Activated CD4-positive, alpha-beta T cell treated with anti-CD3 and anti-CD28 coated beads, Interleukin-2, amount 10 ng/mL, durations not matched to agents 7 days and 5 days (primary cell): ENCODE results near the gene ZBTB21. TPM values are rescaled to one million over a fixed set of nuclear protein-coding genes. Genes with fewer than 3 reads are reported as not detected.

Source experiments
- CTCF ChIA-PET: fragments of 350-600 bp; sonication (Branson Sonifier 250); formaldehyde crosslinking; loops from one replicate; lab custom pipeline; 2021; ENCODE audit warnings: antibody characterized with exemption; lab: Charles Lee
- POLR2A ChIA-PET: fragments of 350-600 bp; sonication (Branson Sonifier 250); formaldehyde crosslinking; loops from one replicate; lab custom pipeline; 2021; ENCODE audit warnings: antibody characterized with exemption; lab: Charles Lee
- DNase-seq: peaks from one replicate; pipeline ENCODE4 v3.0.0-alpha.2; 2020
- H3K27ac Mint-ChIP-seq: one replicate; pipeline ENCODE4 v1.8.0; 2021; ENCODE audit warnings: mild to moderate bottlenecking, moderate library complexity, mixed read lengths
- H3K27me3 Mint-ChIP-seq: one replicate; pipeline ENCODE4 v1.8.0; 2021; ENCODE audit warnings: mixed read lengths
- H3K36me3 Mint-ChIP-seq: one replicate; pipeline ENCODE4 v1.8.0; 2021; ENCODE audit warnings: low read depth, mixed read lengths
- H3K4me1 Mint-ChIP-seq: one replicate; pipeline ENCODE4 v1.8.0; 2021; ENCODE audit warnings: mixed read lengths
- H3K4me3 Mint-ChIP-seq: one replicate; pipeline ENCODE4 v1.8.0; 2021; ENCODE audit warnings: mild to moderate bottlenecking, moderate library complexity, mixed read lengths
- H3K9me3 Mint-ChIP-seq: one replicate; pipeline ENCODE4 v1.8.0; 2021; ENCODE audit warnings: mixed read lengths
- total RNA-seq, 2 experiments: library from RNA; stranded (reverse); gene quantifications; one replicate each; pipeline ENCODE4 v1.2.3, GENCODE V29; 2021

Gene ZBTB21
- total RNA-seq, 2 experiments from 2014 or later = 22.1 to 22.6 TPM

GRCh38 chr21:42010507-42011495, 641 bp upstream of the ZBTB21 start:
- ChIA-PET CTCF (interaction anchor here (1.3 kb wide), 1 partner anchor 96 kb away, joined by 3 read pairs; no protein-coding TSS in a partner anchor), POLR2A (interaction anchor here (0.5 kb wide), 1 partner anchor 161 kb away, joined by 3 read pairs; no protein-coding TSS in a partner anchor)
- H3K27ac Mint-ChIP-seq = peak overlapping the region; percentile 86
- peaks cover 21% of the 10 kb centered on the region for H3K4me1 Mint-ChIP-seq
- H3K27me3 Mint-ChIP-seq = peaks cover 16% of the 10 kb centered on the region
- H3K4me3 Mint-ChIP-seq = peak overlapping the region; percentile 97
- H3K9me3 Mint-ChIP-seq = peaks cover 7% of the 10 kb centered on the region
- DNase-seq = peak; percentile 25
- peaks cover 15% of the 10 kb centered on the region for H3K36me3 Mint-ChIP-seq

GRCh38 chr21:42009018-42009830, 936 bp downstream of the ZBTB21 start:
- peak; percentile 45 for DNase-seq
- ChIA-PET CTCF (no interaction called here), POLR2A (no interaction called here)
- peaks cover 15% of the 10 kb centered on the region for H3K36me3 Mint-ChIP-seq
- peaks cover 28% of the 10 kb centered on the region for H3K4me1 Mint-ChIP-seq
- H3K27ac Mint-ChIP-seq = peak overlapping the region; percentile 81
- no peaks in the 10 kb centered on the region for H3K9me3 Mint-ChIP-seq
- H3K27me3 Mint-ChIP-seq = peaks cover 16% of the 10 kb centered on the region
- peak overlapping the region; percentile 78 for H3K4me3 Mint-ChIP-seq

GRCh38 chr21:42007356-42007940, 2.7 kb downstream of the ZBTB21 start:
- DNase-seq = no peak
- no peak overlapping the region for H3K4me3 Mint-ChIP-seq
- peaks cover 17% of the 10 kb centered on the region for H3K36me3 Mint-ChIP-seq
- no peaks in the 10 kb centered on the region for H3K9me3 Mint-ChIP-seq
- no peak overlapping the region for H3K27ac Mint-ChIP-seq
- H3K4me1 Mint-ChIP-seq = peaks cover 39% of the 10 kb centered on the region
- H3K27me3 Mint-ChIP-seq = peaks cover 9% of the 10 kb centered on the region
- CTCF ChIA-PET = no interaction called here
- POLR2A ChIA-PET = no interaction called here

- H3K4me1 Mint-ChIP-seq = peaks cover 44% of the 10 kb centered on the region
- peaks cover 21% of the 10 kb centered on the region for H3K36me3 Mint-ChIP-seq
- peaks cover 2% of the 10 kb centered on the region for H3K27me3 Mint-ChIP-seq
- no peak overlapping the region for H3K27ac Mint-ChIP-seq
- no peak for DNase-seq
- no peak overlapping the region for H3K4me3 Mint-ChIP-seq
- H3K9me3 Mint-ChIP-seq = no peaks in the 10 kb centered on the region
- ChIA-PET POLR2A (no interaction called here), CTCF (no interaction called here)
Measured at GRCh38 chr21:42006765-42007164, 3.4 kb downstream of the ZBTB21 start.

DNA sequence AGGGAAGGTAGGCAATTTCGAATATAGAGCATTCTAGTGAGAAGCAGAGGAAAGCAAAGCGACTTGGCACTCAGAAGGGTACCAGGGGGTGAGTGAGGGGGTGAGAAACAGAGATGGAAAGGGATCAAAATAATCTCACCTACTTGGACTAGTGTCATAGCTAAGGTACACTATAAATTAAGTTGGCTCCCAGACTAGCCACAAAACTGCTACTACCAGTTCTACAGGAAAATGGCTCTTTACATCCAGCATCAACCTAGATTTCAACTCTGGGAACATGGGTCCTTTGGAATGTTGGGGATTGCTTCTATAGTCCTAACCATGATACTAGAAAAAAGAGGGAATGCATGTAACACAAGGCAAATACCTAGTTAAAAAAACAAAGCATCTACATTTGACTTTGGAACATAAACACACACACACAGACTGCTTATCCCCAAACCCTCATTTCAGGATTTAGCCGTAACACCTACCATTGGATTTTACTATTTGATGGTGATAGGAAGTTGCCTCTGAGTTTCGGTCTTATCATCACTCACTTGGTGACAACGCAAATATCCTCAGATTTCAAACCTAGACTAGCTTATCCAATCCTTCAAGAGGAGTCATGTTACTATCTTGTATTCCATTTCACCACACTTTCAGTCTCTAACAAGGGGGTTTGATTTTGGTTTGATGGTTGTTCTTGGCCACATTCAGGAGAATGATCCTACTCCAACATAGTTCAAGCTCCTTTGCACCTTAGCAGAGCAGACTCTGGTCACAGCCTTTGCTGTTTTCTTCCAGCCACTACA, 5.6 kb downstream of the ZBTB21 start:
- Mint-ChIP-seq H3K9me3 (no peaks in the 10 kb centered on the region), H3K27ac (no peak overlapping the region), H3K36me3 (peaks cover 40% of the 10 kb centered on the region), H3K4me1 (peaks cover 46% of the 10 kb centered on the region), H3K27me3 (no peaks in the 10 kb centered on the region), H3K4me3 (no peak overlapping the region)
- ChIA-PET CTCF (interaction anchor here (0.6 kb wide), 1 partner anchor 93 kb away, joined by 3 read pairs; no protein-coding TSS in a partner anchor), POLR2A (no interaction called here)
- DNase-seq = no peak

GRCh38 chr21:42003051-42003461, 7.1 kb downstream of the ZBTB21 start:
- no peak overlapping the region for H3K4me3 Mint-ChIP-seq
- H3K9me3 Mint-ChIP-seq = peaks cover 2% of the 10 kb centered on the region
- DNase-seq = no peak
- peak overlapping the region; percentile 51 for H3K27ac Mint-ChIP-seq
- CTCF ChIA-PET = interaction anchor here (1.5 kb wide), 1 partner anchor 79 kb away, joined by 3 read pairs; no protein-coding TSS in a partner anchor
- H3K36me3 Mint-ChIP-seq = peaks cover 51% of the 10 kb centered on the region
- no peaks in the 10 kb centered on the region for H3K27me3 Mint-ChIP-seq
- POLR2A ChIA-PET = no interaction called here
- peaks cover 43% of the 10 kb centered on the region for H3K4me1 Mint-ChIP-seq

GRCh38 chr21:42002421-42002958, 7.7 kb downstream of the ZBTB21 start:
- Mint-ChIP-seq H3K9me3 (peaks cover 2% of the 10 kb centered on the region), H3K4me1 (peaks cover 38% of the 10 kb centered on the region), H3K4me3 (peak overlapping the region; percentile 12), H3K27me3 (no peaks in the 10 kb centered on the region), H3K36me3 (peaks cover 49% of the 10 kb centered on the region), H3K27ac (peak overlapping the region; percentile 51)
- POLR2A ChIA-PET = no interaction called here
- DNase-seq = peak; percentile 70
- CTCF ChIA-PET = interaction anchor here (1.1 to 1.5 kb wide), 4 partner anchors 23 to 115 kb away, joined by 3 read pairs; no protein-coding TSS in a partner anchor

GRCh38 chr21:42001781-42002180, 8.4 kb downstream of the ZBTB21 start:
- H3K4me1 Mint-ChIP-seq = peaks cover 35% of the 10 kb centered on the region
- peaks cover 49% of the 10 kb centered on the region for H3K36me3 Mint-ChIP-seq
- H3K27ac Mint-ChIP-seq = peak overlapping the region; percentile 3
- no peak for DNase-seq
- H3K4me3 Mint-ChIP-seq = no peak overlapping the region
- H3K27me3 Mint-ChIP-seq = no peaks in the 10 kb centered on the region
- ChIA-PET CTCF (interaction anchor here (1.1 to 1.5 kb wide), 4 partner anchors 24 to 116 kb away, joined by 3 read pairs; no protein-coding TSS in a partner anchor), POLR2A (no interaction called here)
- peaks cover 2% of the 10 kb centered on the region for H3K9me3 Mint-ChIP-seq

DNA sequence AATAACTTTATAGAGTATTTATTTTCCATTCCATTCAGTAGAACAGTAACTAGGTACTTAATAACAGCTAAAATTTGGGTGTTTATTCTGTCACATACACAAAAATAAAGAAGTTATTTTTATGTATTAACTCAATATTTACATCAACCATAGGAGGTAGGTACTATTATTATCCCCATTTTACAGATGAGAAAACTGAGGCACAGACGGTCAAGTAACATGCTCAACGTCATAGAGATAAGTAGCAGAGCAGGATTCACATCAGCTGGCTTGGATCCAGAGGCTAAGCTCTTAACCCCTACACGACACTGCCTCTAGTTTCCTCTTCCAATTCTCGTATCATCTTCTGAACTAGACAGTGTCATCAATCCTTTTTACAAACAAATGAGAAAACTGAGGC, 9.3 kb downstream of the ZBTB21 start:
- DNase-seq = no peak
- H3K4me1 Mint-ChIP-seq = peaks cover 30% of the 10 kb centered on the region
- no peak overlapping the region for H3K4me3 Mint-ChIP-seq
- H3K9me3 Mint-ChIP-seq = peaks cover 10% of the 10 kb centered on the region
- H3K36me3 Mint-ChIP-seq = peaks cover 53% of the 10 kb centered on the region
- POLR2A ChIA-PET = no interaction called here
- H3K27ac Mint-ChIP-seq = no peak overlapping the region
- CTCF ChIA-PET = no interaction called here
- no peaks in the 10 kb centered on the region for H3K27me3 Mint-ChIP-seq

- Mint-ChIP-seq H3K9me3 (peaks cover 17% of the 10 kb centered on the region), H3K27ac (no peak overlapping the region), H3K27me3 (no peaks in the 10 kb centered on the region), H3K4me3 (no peak overlapping the region), H3K4me1 (peaks cover 14% of the 10 kb centered on the region), H3K36me3 (peaks cover 85% of the 10 kb centered on the region)
- POLR2A ChIA-PET = no interaction called here
- CTCF ChIA-PET = no interaction called here
- no peak for DNase-seq
Measured at GRCh38 chr21:41997657-41998056, 12.5 kb downstream of the ZBTB21 start.

DNA sequence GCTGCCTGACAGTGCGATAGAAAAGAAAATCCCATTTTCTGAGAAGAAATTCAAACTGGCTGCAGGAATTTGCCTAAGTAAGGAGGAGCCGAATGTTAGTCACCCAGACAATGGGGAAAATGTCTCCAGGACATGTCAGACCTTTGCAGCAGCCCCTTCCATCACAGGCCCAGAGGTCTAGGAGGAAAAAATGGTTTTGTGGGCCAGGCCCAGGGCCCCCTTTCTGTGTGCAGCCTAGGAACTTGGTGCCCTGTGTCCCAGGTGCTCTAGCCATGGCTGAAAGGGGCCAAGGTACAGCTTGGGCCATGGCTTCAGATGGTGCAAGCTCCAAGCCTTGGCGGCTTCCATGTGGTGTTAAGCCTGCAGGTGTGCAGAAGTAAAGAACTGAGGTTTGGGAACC, 14.6 kb downstream of the ZBTB21 start:
- ChIA-PET CTCF (no interaction called here), POLR2A (no interaction called here)
- DNase-seq = no peak
- Mint-ChIP-seq H3K9me3 (peaks cover 17% of the 10 kb centered on the region), H3K4me3 (no peak overlapping the region), H3K27me3 (no peaks in the 10 kb centered on the region), H3K27ac (no peak overlapping the region), H3K4me1 (no peaks in the 10 kb centered on the region), H3K36me3 (peaks cover 88% of the 10 kb centered on the region)
